ENCODE results near the gene ZBTB18.
"Not testable (repeated sequence)": the region's sequence is repeated elsewhere in the genome, so short reads cannot be mapped to it uniquely, and the experiment has no call there.

Gene ZBTB18

GRCh38 chr1:244042293-244042692 is 8.8 kb upstream of the ZBTB18 start:
- no peak for DNase-seq

- no peak for DNase-seq
Measured at GRCh38 chr1:244044423-244044822, 6.7 kb upstream of the ZBTB18 start.

- DNase-seq = not testable (repeated sequence)
Measured at GRCh38 chr1:244046254-244046653, 4.8 kb upstream of the ZBTB18 start.

- peak; percentile 48 for DNase-seq
Measured at GRCh38 chr1:244046907-244047611, 4.0 kb upstream of the ZBTB18 start.

GRCh38 chr1:244047621-244048255 is 3.3 kb upstream of the ZBTB18 start:
- DNase-seq = peak; percentile 77

- DNase-seq = peak; percentile 99
Measured at GRCh38 chr1:244048256-244049161, 2.6 kb upstream of the ZBTB18 start.

- DNase-seq = peak; percentile 70
Measured at GRCh38 chr1:244049162-244050013, 1.7 kb upstream of the ZBTB18 start.

GRCh38 chr1:244050014-244050834 is 859 bp upstream of the ZBTB18 start:
- peak; percentile 14 for DNase-seq

GRCh38 chr1:244052016-244052727 is 1.1 kb downstream of the ZBTB18 start:
- no peak for DNase-seq

GRCh38 chr1:244052728-244053312 is 1.7 kb downstream of the ZBTB18 start:
- DNase-seq = no peak

- DNase-seq = no peak
Measured at GRCh38 chr1:244053831-244054230, 2.7 kb downstream of the ZBTB18 start.

GRCh38 chr1:244054247-244054923 is 3.3 kb downstream of the ZBTB18 start:
- no peak for DNase-seq

GRCh38 chr1:244054924-244055263 is 3.8 kb downstream of the ZBTB18 start:
- DNase-seq = peak; percentile 23

GRCh38 chr1:244056577-244056976 is 5.5 kb downstream of the ZBTB18 start:
- DNase-seq = no peak

- DNase-seq = no peak
Measured at GRCh38 chr1:244057474-244058385, 6.6 kb downstream of the ZBTB18 start.

- DNase-seq = no peak
Measured at GRCh38 chr1:244060117-244060516, 9.0 kb downstream of the ZBTB18 start.

- no peak for DNase-seq
Measured at GRCh38 chr1:244060686-244061085, 9.6 kb downstream of the ZBTB18 start.

- DNase-seq = no peak
Measured at GRCh38 chr1:244062156-244062725, 11.2 kb downstream of the ZBTB18 start.

GRCh38 chr1:244063498-244063897 is 12.4 kb downstream of the ZBTB18 start:
- no peak for DNase-seq

Measured in CD4-positive, alpha-beta T cell treated with Interleukin-12 subunit alpha and Interleukin-12 subunit beta, for 1 hour (primary cell).